ENCODE data around the gene KLHL25.

KLHL25 gene

DNA sequence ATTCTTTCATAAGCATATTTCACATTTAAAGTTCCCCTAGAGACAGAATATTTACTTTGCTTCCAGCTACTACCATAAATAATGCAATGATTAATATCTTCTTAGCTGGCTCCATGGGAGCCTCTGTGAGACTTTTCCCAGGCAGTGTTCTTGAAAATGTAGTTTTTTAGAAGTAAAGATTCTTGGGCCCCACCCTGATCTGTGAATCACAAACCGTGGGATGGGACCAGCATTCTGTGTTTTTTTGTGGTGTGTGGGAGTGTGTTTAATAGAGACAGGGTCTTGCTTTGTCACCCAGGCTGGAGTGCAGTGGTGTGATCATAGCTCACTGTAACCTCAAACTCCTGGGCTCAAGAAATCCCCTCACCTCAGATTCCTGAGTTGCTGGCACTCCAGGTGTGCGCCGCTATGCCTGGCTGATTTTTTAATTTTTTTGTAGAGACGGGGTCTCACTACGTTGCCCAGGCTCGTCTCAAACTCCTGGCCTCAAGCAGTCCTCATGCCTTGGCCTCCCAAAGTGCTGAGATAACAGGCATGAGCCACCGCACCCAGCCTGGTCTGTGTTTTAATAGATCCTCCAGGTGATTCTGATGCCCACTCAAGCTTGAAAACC is 83.0 kb downstream of the KLHL25 start:
- DNase-seq, result no peak

DNA sequence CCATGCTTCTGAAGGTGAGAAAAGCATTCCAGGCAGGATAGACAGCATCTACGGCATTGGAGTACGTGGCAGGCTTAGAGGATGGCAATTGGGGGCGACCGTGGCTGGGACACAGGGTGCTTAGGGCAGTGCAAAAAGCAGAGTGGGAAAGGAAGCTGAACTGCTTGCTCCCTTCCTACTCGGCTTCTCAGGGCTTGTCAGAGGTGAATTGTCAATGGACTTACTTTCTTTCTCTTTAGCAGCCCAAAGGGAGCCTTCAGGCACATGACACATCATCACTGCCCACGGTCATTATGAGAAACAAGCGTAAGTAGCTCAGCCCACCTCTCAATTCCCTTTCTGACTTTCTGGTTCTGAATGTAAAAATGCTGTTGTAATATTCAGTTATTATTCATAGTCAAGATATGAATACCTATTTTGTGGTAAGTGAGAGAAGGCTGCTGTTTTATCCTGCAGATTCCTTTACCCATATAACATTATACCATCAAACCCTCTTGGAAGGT is 84.3 kb downstream of the KLHL25 start:
- DNase-seq, result no peak

Data from hematopoietic multipotent progenitor cell treated with erythropoietin and hydrocortisone succinate and interleukin-3 and kit ligand, for 6 days (in vitro differentiated cells).